Smooth muscle cell (in vitro differentiated cells): ENCODE measurements around the gene TBRG1. TPM values are rescaled to one million over a fixed set of nuclear protein-coding genes. Genes with fewer than 3 reads are reported as not detected.
A peak's percentile ranks its signal among the peaks of the same experiment; 100 is the strongest.

Source experiments
- DNase-seq: peaks from one replicate; lab custom pipeline; 2025; ENCODE audit not compliant: unreplicated experiment; lab: John Stamatoyannopoulos, UW
- H2AFZ ChIP-seq: fragments of 200-600 bp; sonication (generic); 2 replicates; pipeline ENCODE4 v1.6.0; 2016; ENCODE audit warnings: antibody characterized with exemption, low read depth, mild to moderate bottlenecking
- H3F3A ChIP-seq: fragments of 200-600 bp; sonication (generic); 2 replicates; pipeline ENCODE4 v1.6.0; 2017; ENCODE audit warnings: antibody characterized with exemption, low read depth
- H3K27ac ChIP-seq: fragments of 200-600 bp; sonication (generic); 2 replicates; pipeline ENCODE4 v1.5.1; 2016; ENCODE audit warnings: low read depth, mild to moderate bottlenecking
- H3K27me3 ChIP-seq: fragments of 200-600 bp; sonication (generic); 2 replicates; pipeline ENCODE4 v1.6.1; 2016; ENCODE audit warnings: low read depth, mild to moderate bottlenecking
- H3K36me3 ChIP-seq: fragments of 200-600 bp; sonication (generic); 2 replicates; pipeline ENCODE4 v1.5.1; 2016; ENCODE audit warnings: low read depth
- H3K4me1 ChIP-seq: fragments of 200-600 bp; sonication (generic); 2 replicates; pipeline ENCODE4 v1.5.1; 2016; ENCODE audit warnings: low read depth
- H3K4me2 ChIP-seq: fragments of 200-600 bp; sonication (generic); 2 replicates; pipeline ENCODE4 v1.6.0; 2016; ENCODE audit warnings: mild to moderate bottlenecking
- H3K4me3 ChIP-seq: fragments of 200-600 bp; sonication (generic); 2 replicates; pipeline ENCODE4 v1.5.1; 2016; ENCODE audit warnings: mild to moderate bottlenecking
- H3K79me2 ChIP-seq: fragments of 200-600 bp; sonication (generic); 2 replicates; pipeline ENCODE4 v1.6.0; 2016; ENCODE audit warnings: low read depth, mild to moderate bottlenecking
- H3K9ac ChIP-seq: fragments of 200-600 bp; sonication (generic); 2 replicates; pipeline ENCODE4 v1.6.0; 2016; ENCODE audit warnings: low read depth
- H3K9me3 ChIP-seq: fragments of 200-600 bp; sonication (generic); replicated peaks from 2 replicates; pipeline ENCODE4 v1.5.1; 2016; ENCODE audit warnings: low read depth
- H4K20me1 ChIP-seq: fragments of 200-600 bp; sonication (generic); 2 replicates; pipeline ENCODE4 v1.6.0; 2016; ENCODE audit warnings: low read depth
- CTCF ChIP-seq: fragments of 200-600 bp; sonication (generic); IDR thresholded peaks from 2 replicates; pipeline ENCODE4 v1.5.1; 2017; ENCODE audit warnings: borderline replicate concordance, mild to moderate bottlenecking, antibody characterized with exemption; ENCODE audit not compliant: insufficient read depth, poor library complexity, severe bottlenecking
- WGBS: methylation state at CpG from one replicate; pipeline ENCODE4 v1.1.7; 2016; ENCODE audit warnings: low lambda C conversion rate; 5-methylcytosine and 5-hydroxymethylcytosine counted together
- polyA plus RNA-seq: library from polyadenylated mRNA; unstranded; fragments of >200 nt; fragmentation: Nextera tagmentation; extraction: Ambion mirVana; gene quantifications from 2 replicates; pipeline ENCODE4 v1.2.1, GENCODE V29; 2016
- total RNA-seq: library from RNA; depleted of rRNA; stranded (reverse); fragments of >200 nt; gene quantifications from 2 replicates; pipeline ENCODE4 v1.2.3, GENCODE V29; 2014

The TBRG1 gene
- total and polyA plus RNA-seq, 2 experiments from 2014 or later: 28.5 to 30.6 TPM

GRCh38 chr11:124612045-124612444, 10.6 kb upstream of the TBRG1 start:
- no peaks in the 10 kb centered on the region for H4K20me1 ChIP-seq
- H3K27me3 ChIP-seq: no peaks in the 10 kb centered on the region
- no peak overlapping the region for H3K4me2 ChIP-seq
- H3K4me1 ChIP-seq: no peaks in the 10 kb centered on the region
- no peak for DNase-seq
- no peaks in the 10 kb centered on the region for H3F3A ChIP-seq
- no peaks in the 10 kb centered on the region for H3K79me2 ChIP-seq
- no peak overlapping the region for H3K27ac ChIP-seq
- no peak overlapping the region for H2AFZ ChIP-seq
- H3K36me3 ChIP-seq: no peaks in the 10 kb centered on the region
- WGBS: 89% methylated on average over 3 of the region's 3 CpGs
- no peak for TF ChIP-seq CTCF
- no peak overlapping the region for H3K4me3 ChIP-seq
- no peaks in the 10 kb centered on the region for H3K9me3 ChIP-seq
- no peak overlapping the region for H3K9ac ChIP-seq

- no peaks in the 10 kb centered on the region for H4K20me1 ChIP-seq
- no peak overlapping the region for H3K9ac ChIP-seq
- 77% methylated on average over 10 of the region's 10 CpGs for WGBS
- no peaks in the 10 kb centered on the region for H3K79me2 ChIP-seq
- no peaks in the 10 kb centered on the region for H3K9me3 ChIP-seq
- no peak overlapping the region for H3K4me2 ChIP-seq
- no peaks in the 10 kb centered on the region for H3F3A ChIP-seq
- no peak for TF ChIP-seq CTCF
- H3K36me3 ChIP-seq: no peaks in the 10 kb centered on the region
- H3K4me1 ChIP-seq: no peaks in the 10 kb centered on the region
- no peak overlapping the region for H2AFZ ChIP-seq
- H3K27ac ChIP-seq: no peak overlapping the region
- no peak overlapping the region for H3K4me3 ChIP-seq
- H3K27me3 ChIP-seq: no peaks in the 10 kb centered on the region
- DNase-seq: no peak
Measured at GRCh38 chr11:124612567-124613246, 10.0 kb upstream of the TBRG1 start.

- Histone ChIP-seq H3K36me3 (no peaks in the 10 kb centered on the region), H3K27ac (no peak overlapping the region), H3K27me3 (peaks cover 12% of the 10 kb centered on the region), H3K79me2 (peaks cover 8% of the 10 kb centered on the region), H3K4me1 (peaks cover 6% of the 10 kb centered on the region), H4K20me1 (peaks cover 6% of the 10 kb centered on the region), H3K9me3 (no peaks in the 10 kb centered on the region), H3K4me2 (no peak overlapping the region), H3K9ac (no peak overlapping the region), H2AFZ (no peak overlapping the region), H3K4me3 (no peak overlapping the region), H3F3A (no peaks in the 10 kb centered on the region)
- WGBS: 86% methylated on average over 5 of the region's 5 CpGs
- no peak for DNase-seq
- TF ChIP-seq CTCF: no peak
Measured at GRCh38 chr11:124618863-124619262, 3.8 kb upstream of the TBRG1 start.

DNA sequence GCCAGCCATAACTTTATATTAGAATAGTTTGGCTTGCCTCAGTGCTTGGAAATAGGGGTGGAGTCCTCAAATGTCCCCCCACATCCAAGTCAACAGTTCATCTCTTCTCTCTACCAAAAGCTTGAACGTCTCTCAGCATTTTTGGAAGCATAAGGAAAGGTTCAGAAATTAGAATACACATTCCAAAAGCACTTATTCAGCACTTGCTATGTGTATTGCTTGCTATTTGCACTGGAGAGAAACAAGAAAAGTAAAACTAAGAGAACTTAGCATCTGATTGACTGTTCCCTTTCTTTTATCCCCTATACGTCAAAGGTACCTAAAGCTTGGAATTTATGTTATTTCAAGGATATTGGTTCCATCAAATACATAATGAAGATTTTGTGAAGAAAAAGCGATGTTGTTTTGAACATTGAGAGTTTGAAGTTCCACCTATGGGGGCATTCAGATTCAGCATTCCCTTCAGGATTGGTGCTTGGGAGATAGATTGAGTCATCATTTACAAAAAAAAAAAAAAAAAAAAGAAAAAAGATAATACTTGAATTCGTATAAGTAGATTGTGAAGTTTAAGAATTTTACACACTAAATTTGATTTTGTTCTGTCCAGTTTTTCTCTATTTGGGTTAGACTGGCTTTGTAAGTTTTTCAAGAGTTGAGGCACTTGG, 1.3 kb downstream of the TBRG1 start:
- 69% methylated on average over 4 of the region's 4 CpGs for WGBS

More for the DNA sequence above, 1.3 kb downstream of the TBRG1 start:
- Histone ChIP-seq H3K4me2 (peak overlapping the region; percentile 93), H4K20me1 (peaks cover 26% of the 10 kb centered on the region), H3K9me3 (no peaks in the 10 kb centered on the region), H3K79me2 (peaks cover 22% of the 10 kb centered on the region), H3K4me1 (peaks cover 11% of the 10 kb centered on the region), H3F3A (no peaks in the 10 kb centered on the region), H2AFZ (no peak overlapping the region), H3K27me3 (peaks cover 12% of the 10 kb centered on the region), H3K27ac (peak overlapping the region; percentile 89), H3K4me3 (peak overlapping the region; percentile 68), H3K9ac (peak overlapping the region; percentile 96), H3K36me3 (peaks cover 11% of the 10 kb centered on the region)
- no peak for TF ChIP-seq CTCF
- DNase-seq: no peak
